ENCODE data around the gene CAV1. TPM values are rescaled to one million over a fixed set of nuclear protein-coding genes. Genes with fewer than 3 reads are reported as not detected.

The CAV1 gene
- total RNA-seq, 1 donor from 2014 or later: 552 TPM

Other genes starting within 250 kb of the CAV1 start
- 148 and 223 TPM in 2 replicates for gene CAV2, start 25.3 kb upstream of the CAV1 start, total RNA-seq
- gene MET, start 147.2 kb downstream of the CAV1 start, total RNA-seq: 217 and 255 TPM in 2 replicates